Measurements from ENCODE around the gene SKI. TPM values are rescaled to one million over a fixed set of nuclear protein-coding genes. Genes with fewer than 3 reads are reported as not detected.

The SKI gene
- total and polyA plus RNA-seq, 9 of the 15 experiments (the other 6 are each of a cell fraction or from before 2014, with no cell fraction given), result 0.10 to 60.5 (median 4.6) TPM

DNA sequence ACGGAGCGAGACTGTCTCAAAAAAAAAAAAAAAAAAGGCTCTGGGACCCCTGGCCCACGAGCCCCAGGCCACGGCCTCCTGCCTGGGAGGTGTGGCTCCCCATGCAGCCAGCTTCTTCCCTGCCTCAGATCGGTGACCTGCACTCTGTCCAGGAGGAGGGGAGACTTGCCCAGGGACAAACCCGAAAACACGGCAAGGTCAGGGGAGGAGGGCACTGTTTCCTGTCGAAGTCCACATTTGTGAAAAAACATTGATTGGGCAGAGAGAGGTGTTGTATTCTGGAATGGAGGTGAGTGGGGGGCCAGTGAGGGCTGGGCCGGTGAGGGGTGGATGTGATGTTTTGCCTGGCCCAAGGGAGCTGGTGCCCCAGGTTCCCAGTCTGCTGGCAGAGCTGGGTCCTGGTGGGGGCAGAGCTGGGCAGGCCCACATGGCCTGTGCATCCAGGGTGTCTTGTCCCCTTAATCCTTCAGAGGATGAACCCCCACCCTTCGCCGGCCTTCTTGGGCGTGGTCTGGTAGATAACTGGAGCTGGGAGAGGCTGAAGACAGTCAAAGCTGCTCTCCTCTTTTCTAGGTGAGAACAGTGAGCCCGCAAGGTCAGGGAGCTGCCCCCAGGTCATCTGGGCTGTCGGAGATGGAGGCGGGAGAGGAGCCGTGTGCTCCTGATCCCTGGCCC, 21.2 kb upstream of the SKI start (continued):
- TF ChIP-seq CCNT2 (IDR thresholded peaks at IDR 0.05; ENCODE audit: borderline replicate concordance, extremely low read depth, insufficient read length, low read depth, low read length), result no peak
- 0 out of 2 replicates have a peak, but pooled peaks have one; percentile 19 for TF ChIP-seq ETV5 (CRISPR knock-in tag; IDR thresholded peaks at IDR 0.05; ENCODE audit: low read depth)
- no peak for TF ChIP-seq DNMT1 (IDR thresholded peaks at IDR 0.05)
- TF ChIP-seq, protein P1, sequence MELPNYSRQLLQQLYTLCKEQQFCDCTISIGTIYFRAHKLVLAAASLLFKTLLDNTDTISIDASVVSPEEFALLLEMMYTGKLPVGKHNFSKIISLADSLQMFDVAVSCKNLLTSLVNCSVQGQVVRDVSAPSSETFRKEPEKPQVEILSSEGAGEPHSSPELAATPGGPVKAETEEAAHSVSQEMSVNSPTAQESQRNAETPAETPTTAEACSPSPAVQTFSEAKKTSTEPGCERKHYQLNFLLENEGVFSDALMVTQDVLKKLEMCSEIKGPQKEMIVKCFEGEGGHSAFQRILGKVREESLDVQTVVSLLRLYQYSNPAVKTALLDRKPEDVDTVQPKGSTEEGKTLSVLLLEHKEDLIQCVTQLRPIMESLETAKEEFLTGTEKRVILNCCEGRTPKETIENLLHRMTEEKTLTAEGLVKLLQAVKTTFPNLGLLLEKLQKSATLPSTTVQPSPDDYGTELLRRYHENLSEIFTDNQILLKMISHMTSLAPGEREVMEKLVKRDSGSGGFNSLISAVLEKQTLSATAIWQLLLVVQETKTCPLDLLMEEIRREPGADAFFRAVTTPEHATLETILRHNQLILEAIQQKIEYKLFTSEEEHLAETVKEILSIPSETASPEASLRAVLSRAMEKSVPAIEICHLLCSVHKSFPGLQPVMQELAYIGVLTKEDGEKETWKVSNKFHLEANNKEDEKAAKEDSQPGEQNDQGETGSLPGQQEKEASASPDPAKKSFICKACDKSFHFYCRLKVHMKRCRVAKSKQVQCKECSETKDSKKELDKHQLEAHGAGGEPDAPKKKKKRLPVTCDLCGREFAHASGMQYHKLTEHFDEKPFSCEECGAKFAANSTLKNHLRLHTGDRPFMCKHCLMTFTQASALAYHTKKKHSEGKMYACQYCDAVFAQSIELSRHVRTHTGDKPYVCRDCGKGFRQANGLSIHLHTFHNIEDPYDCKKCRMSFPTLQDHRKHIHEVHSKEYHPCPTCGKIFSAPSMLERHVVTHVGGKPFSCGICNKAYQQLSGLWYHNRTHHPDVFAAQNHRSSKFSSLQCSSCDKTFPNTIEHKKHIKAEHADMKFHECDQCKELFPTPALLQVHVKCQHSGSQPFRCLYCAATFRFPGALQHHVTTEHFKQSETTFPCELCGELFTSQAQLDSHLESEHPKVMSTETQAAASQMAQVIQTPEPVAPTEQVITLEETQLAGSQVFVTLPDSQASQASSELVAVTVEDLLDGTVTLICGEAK (IDR thresholded peaks at IDR 0.05), result no peak
- TF ChIP-seq, protein P1 (CRISPR knock-in tag; IDR thresholded peaks at IDR 0.05), result no peak
- TF ChIP-seq SIX5 (IDR thresholded peaks at IDR 0.05; ENCODE audit: borderline replicate concordance in 1 of 2, insufficient read depth in 1 of 2, low read depth in 1 of 2, low read length in 2 of 2), result no peak
- TF ChIP-seq TCF7L2 (IDR thresholded peaks at IDR 0.05; ENCODE audit: low read depth, low read length), result no peak
- TF ChIP-seq ZNF347 (CRISPR knock-in tag; IDR thresholded peaks at IDR 0.05; ENCODE audit: low read depth), result no peak
- TF ChIP-seq NRF1 (conservative IDR thresholded peaks at IDR 0.05 in 1 of 2, IDR thresholded peaks at IDR 0.05 in 1 of 2), result no peak
- no peak for TF ChIP-seq LARP7 (IDR thresholded peaks at IDR 0.05)
- no peak for TF ChIP-seq ZNF79 (CRISPR knock-in tag; IDR thresholded peaks at IDR 0.05; ENCODE audit: low read depth)
- no peak for TF ChIP-seq SMARCB1 (IDR thresholded peaks at IDR 0.05; ENCODE audit: insufficient read length, low read depth)
- no peak for TF ChIP-seq POU5F1 (IDR thresholded peaks at IDR 0.05; ENCODE audit: borderline replicate concordance, low read depth, low read length, partially characterized antibody)
- 0 out of 2 replicates have a peak, but pooled peaks have one; percentile 1 for TF ChIP-seq ZBTB7A (IDR thresholded peaks at IDR 0.05; ENCODE audit: borderline replicate concordance, control insufficient read depth, low read depth, low read length)
- TF ChIP-seq, protein P2, sequence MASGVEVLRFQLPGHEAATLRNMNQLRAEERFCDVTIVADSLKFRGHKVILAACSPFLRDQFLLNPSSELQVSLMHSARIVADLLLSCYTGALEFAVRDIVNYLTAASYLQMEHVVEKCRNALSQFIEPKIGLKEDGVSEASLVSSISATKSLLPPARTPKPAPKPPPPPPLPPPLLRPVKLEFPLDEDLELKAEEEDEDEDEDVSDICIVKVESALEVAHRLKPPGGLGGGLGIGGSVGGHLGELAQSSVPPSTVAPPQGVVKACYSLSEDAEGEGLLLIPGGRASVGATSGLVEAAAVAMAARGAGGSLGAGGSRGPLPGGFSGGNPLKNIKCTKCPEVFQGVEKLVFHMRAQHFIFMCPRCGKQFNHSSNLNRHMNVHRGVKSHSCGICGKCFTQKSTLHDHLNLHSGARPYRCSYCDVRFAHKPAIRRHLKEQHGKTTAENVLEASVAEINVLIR (CRISPR knock-in tag; IDR thresholded peaks at IDR 0.05), result no peak
- TF ChIP-seq KDM5B (IDR thresholded peaks at IDR 0.05; ENCODE audit: insufficient replicate concordance, low read depth, low read length), result no peak
- peak; percentile 30; the same call in 1 of the 2 replicates for TF ChIP-seq PHF8 (IDR thresholded peaks at IDR 0.05; ENCODE audit: borderline replicate concordance, low read length)

Data from K562 (cell line).